ENCODE data around the gene TARBP2.
A peak's percentile ranks its signal among the peaks of the same experiment; 100 is the strongest.

TARBP2 gene

GRCh38 chr12:53518381-53518780 is 17.3 kb downstream of the TARBP2 start:
- peak; percentile 25 for DNase-seq (ENCODE audit: low read depth, low spot score)
- H3K4me3 ChIP-seq (ENCODE audit: low read depth, low read length) = no peak overlapping the region
- TF ChIP-seq CTCF (IDR thresholded peaks at IDR 0.05; ENCODE audit: low read depth, low read length) = no peak
- in situ Hi-C loops (cut with HindIII; ENCODE audit: low sequenced_read_pairs) = no loop called here

- in situ Hi-C loops (cut with HindIII; ENCODE audit: low sequenced_read_pairs) = no loop called here
- no peak for DNase-seq (ENCODE audit: low read depth, low spot score)
- TF ChIP-seq CTCF (IDR thresholded peaks at IDR 0.05; ENCODE audit: low read depth, low read length) = no peak
- H3K4me3 ChIP-seq (ENCODE audit: low read depth, low read length) = no peak overlapping the region
These were observed 22.0 kb downstream of the TARBP2 start for GRCh38 chr12:53523131-53523530.

GRCh38 chr12:53524476-53524875 is 23.4 kb downstream of the TARBP2 start:
- no peak for TF ChIP-seq CTCF (IDR thresholded peaks at IDR 0.05; ENCODE audit: low read depth, low read length)

GRCh38 chr12:53530061-53530460 is 29.0 kb downstream of the TARBP2 start:
- no peak for DNase-seq (ENCODE audit: low read depth, low spot score)
- no peak for TF ChIP-seq CTCF (IDR thresholded peaks at IDR 0.05; ENCODE audit: low read depth, low read length)
- in situ Hi-C loops (cut with HindIII; ENCODE audit: low sequenced_read_pairs) = no loop called here
- H3K4me3 ChIP-seq (ENCODE audit: low read depth, low read length) = no peak overlapping the region

More at GRCh38 chr12:53524476-53524875, 23.4 kb downstream of the TARBP2 start:
- no peak for DNase-seq (ENCODE audit: low read depth, low spot score)
- in situ Hi-C loops (cut with HindIII; ENCODE audit: low sequenced_read_pairs) = no loop called here
- no peak overlapping the region for H3K4me3 ChIP-seq (ENCODE audit: low read depth, low read length)

- DNase-seq (ENCODE audit: low read depth, low spot score) = peak; percentile 38
- no peak for TF ChIP-seq CTCF (IDR thresholded peaks at IDR 0.05; ENCODE audit: low read depth, low read length)
- no peak overlapping the region for H3K4me3 ChIP-seq (ENCODE audit: low read depth, low read length)
- in situ Hi-C loops (cut with HindIII; ENCODE audit: low sequenced_read_pairs) = no loop called here
These were observed 29.8 kb downstream of the TARBP2 start for GRCh38 chr12:53530920-53531319.

GRCh38 chr12:53532021-53532420 is 30.9 kb downstream of the TARBP2 start:
- in situ Hi-C loops (cut with HindIII; ENCODE audit: low sequenced_read_pairs) = no loop called here
- no peak for DNase-seq (ENCODE audit: low read depth, low spot score)
- TF ChIP-seq CTCF (IDR thresholded peaks at IDR 0.05; ENCODE audit: low read depth, low read length) = no peak
- H3K4me3 ChIP-seq (ENCODE audit: low read depth, low read length) = no peak overlapping the region
